ENCODE measurements around the gene HNRNPUL1. TPM values are rescaled to one million over a fixed set of nuclear protein-coding genes. Genes with fewer than 3 reads are reported as not detected.

Gene HNRNPUL1
- polyA plus RNA-seq, 4 donors: 76.3 to 139 (median 99.1) TPM

DNA sequence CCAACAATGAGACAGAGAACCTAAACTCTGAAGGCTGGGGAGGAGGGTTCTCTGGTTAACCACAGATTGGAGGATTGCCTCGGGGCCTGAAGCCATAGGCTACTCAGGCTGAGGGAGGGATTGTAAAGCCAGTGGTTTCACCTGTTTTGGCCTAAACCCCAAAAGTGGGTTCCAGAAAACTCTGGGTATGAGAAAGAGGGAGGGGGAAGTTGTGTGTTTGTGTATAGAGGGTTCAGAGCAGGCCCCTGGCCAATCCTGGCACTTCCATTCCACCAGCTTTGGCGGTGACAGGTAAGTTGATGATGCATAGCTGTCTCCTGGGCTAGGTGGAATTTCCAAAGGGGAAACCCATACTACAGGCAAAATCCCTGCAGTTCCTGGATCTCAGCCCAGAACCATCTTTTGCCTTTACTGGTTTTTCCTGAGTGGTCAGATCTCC lies 32.3 kb downstream of the HNRNPUL1 start:
- Histone ChIP-seq H3K4me1 (ENCODE audit: control insufficient read depth in 3 of 3, insufficient read depth in 2 of 3, low read depth in 1 of 3, low read length in 2 of 3) (peaks cover 0 to 34% (median 12%) of the 10 kb centered on the region in 3 donors), H3K9me3 (ENCODE audit: control insufficient read depth in 2 of 2, insufficient read depth in 1 of 2, low read depth in 1 of 2, low read length in 1 of 2) (no peaks in the 10 kb centered on the region), H3K27me3 (ENCODE audit: control insufficient read depth in 3 of 3, insufficient read depth in 3 of 3, low read length in 3 of 3) (no peaks in the 10 kb centered on the region), H3K4me3 (ENCODE audit: low read depth in 1 of 3, low read length in 3 of 3) (no peak overlapping the region), H3K27ac (ENCODE audit: low read depth in 1 of 3, low read length in 2 of 3) (peak overlapping the region in 2 of 3 donors; percentile 80 to 96), H3K36me3 (ENCODE audit: control insufficient read depth in 3 of 3, insufficient read depth in 2 of 3, low read depth in 1 of 3, low read length in 3 of 3) (peaks cover 11 to 78% (median 55%) of the 10 kb centered on the region in 3 donors)
- DNase-seq: no peak
- WGBS, 3 donors: 72 to 94% (median 75%) methylated on average over 2 of the region's 2 CpGs
- FAIRE-seq: no peak

GRCh38 chr19:41297628-41298347 lies 33.6 kb downstream of the HNRNPUL1 start:
- FAIRE-seq (no peak), DNase-seq (peak in 1 of 2 donors; percentile 44)
- no peak overlapping the region for H3K4me3 ChIP-seq (ENCODE audit: low read depth in 1 of 3, low read length in 3 of 3)
- H3K27me3 ChIP-seq (ENCODE audit: control insufficient read depth in 3 of 3, insufficient read depth in 3 of 3, low read length in 3 of 3): no peaks in the 10 kb centered on the region
- H3K36me3 ChIP-seq (ENCODE audit: control insufficient read depth in 3 of 3, insufficient read depth in 2 of 3, low read depth in 1 of 3, low read length in 3 of 3): peaks cover 15 to 78% (median 48%) of the 10 kb centered on the region in 3 donors
- WGBS, 3 donors: 55 to 64% (median 63%) methylated on average over 7 of the region's 7 CpGs
- H3K9me3 ChIP-seq (ENCODE audit: control insufficient read depth in 2 of 2, insufficient read depth in 1 of 2, low read depth in 1 of 2, low read length in 1 of 2): no peaks in the 10 kb centered on the region
- peak overlapping the region; percentile 68 to 96 (median 80) for H3K27ac ChIP-seq (ENCODE audit: low read depth in 1 of 3, low read length in 2 of 3)
- H3K4me1 ChIP-seq (ENCODE audit: control insufficient read depth in 3 of 3, insufficient read depth in 2 of 3, low read depth in 1 of 3, low read length in 2 of 3): peaks cover 0 to 34% (median 12%) of the 10 kb centered on the region in 3 donors

DNA sequence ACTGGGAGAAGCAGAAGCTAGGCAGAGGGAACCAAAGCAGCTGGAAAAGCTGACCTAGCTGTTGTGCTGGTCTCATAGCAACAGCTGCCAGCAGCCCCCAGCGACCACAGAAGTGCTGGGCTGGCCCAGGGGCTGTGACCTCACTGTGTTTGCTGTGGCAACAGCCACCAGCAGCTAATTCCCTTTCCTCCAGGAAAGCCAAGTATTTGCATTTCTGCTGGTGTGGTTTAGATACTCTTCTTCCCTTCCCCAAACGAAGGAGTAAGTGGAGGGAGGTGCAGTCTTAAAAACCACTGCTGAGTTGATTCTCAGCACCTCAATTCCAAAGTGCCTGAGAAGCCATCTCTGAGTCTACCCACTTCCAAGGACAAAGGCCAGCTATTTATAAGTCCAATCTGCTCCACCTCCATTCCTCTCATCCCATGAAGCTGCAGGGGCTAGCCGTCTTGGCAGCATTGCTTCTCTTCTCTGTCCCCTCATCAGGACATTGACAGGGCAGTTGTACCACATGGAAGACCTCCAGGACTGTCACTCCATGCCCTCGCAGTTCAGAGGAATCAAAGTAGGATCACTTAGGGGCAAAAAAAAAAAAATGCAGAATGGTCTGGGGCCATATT lies 34.3 kb downstream of the HNRNPUL1 start:
- no peak for FAIRE-seq
- Histone ChIP-seq H3K36me3 (ENCODE audit: control insufficient read depth in 3 of 3, insufficient read depth in 2 of 3, low read depth in 1 of 3, low read length in 3 of 3) (peaks cover 13 to 82% (median 46%) of the 10 kb centered on the region in 3 donors), H3K27me3 (ENCODE audit: control insufficient read depth in 3 of 3, insufficient read depth in 3 of 3, low read length in 3 of 3) (no peaks in the 10 kb centered on the region), H3K27ac (ENCODE audit: low read depth in 1 of 3, low read length in 2 of 3) (peak overlapping the region; percentile 68 to 96 (median 80)), H3K4me1 (ENCODE audit: control insufficient read depth in 3 of 3, insufficient read depth in 2 of 3, low read depth in 1 of 3, low read length in 2 of 3) (peaks cover 0 to 34% (median 12%) of the 10 kb centered on the region in 3 donors), H3K9me3 (ENCODE audit: control insufficient read depth in 2 of 2, insufficient read depth in 1 of 2, low read depth in 1 of 2, low read length in 1 of 2) (no peaks in the 10 kb centered on the region), H3K4me3 (ENCODE audit: low read depth in 1 of 3, low read length in 3 of 3) (no peak overlapping the region)
- peak; percentile 30 to 64 for DNase-seq
- 37 to 65% (median 56%) methylated on average over 4 of the region's 4 CpGs for WGBS, 3 donors

DNA sequence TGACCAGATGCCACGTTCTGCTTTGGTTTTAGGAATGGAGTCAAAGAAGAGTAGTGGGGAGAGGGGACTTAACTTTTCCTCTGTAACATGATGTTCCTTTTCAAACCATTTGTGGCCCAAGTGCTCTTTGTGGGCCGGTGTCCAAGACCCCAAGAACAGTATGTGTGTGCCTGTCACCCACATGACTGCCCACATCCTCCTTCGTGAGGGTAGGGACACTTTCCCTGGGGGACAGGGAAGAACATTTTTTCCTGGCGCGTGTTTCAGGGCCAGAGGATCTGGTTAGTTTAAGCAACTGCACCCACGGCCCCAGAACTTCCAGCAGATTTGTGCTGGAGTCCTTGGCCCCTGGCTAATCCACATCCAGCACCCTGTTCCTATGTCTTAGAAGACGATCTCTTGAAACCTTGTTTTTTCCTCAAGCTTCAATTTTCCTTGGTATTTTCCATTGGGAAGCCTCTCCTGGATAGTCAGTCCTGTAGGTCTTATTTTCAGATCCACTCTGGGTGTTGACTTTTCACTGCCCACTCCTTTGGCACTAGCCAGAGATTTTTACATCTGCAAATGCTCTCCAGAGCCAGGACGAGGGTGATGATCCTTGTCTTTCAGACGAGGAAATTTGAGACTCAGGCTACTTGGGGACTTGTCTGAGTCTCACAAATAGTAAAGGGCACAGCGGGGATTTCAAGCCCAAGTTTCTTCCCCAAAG lies 35.0 kb downstream of the HNRNPUL1 start:
- Histone ChIP-seq H3K27ac (ENCODE audit: low read depth in 1 of 3, low read length in 2 of 3) (peak overlapping the region; percentile 68 to 96 (median 80)), H3K9me3 (ENCODE audit: control insufficient read depth in 2 of 2, insufficient read depth in 1 of 2, low read depth in 1 of 2, low read length in 1 of 2) (no peaks in the 10 kb centered on the region), H3K36me3 (ENCODE audit: control insufficient read depth in 3 of 3, insufficient read depth in 2 of 3, low read depth in 1 of 3, low read length in 3 of 3) (peaks cover 10 to 82% (median 43%) of the 10 kb centered on the region in 3 donors), H3K27me3 (ENCODE audit: control insufficient read depth in 3 of 3, insufficient read depth in 3 of 3, low read length in 3 of 3) (no peaks in the 10 kb centered on the region), H3K4me1 (ENCODE audit: control insufficient read depth in 3 of 3, insufficient read depth in 2 of 3, low read depth in 1 of 3, low read length in 2 of 3) (peaks cover 0 to 34% (median 12%) of the 10 kb centered on the region in 3 donors), H3K4me3 (ENCODE audit: low read depth in 1 of 3, low read length in 3 of 3) (no peak overlapping the region)
- WGBS, 3 donors: 59 to 78% (median 72%) methylated on average over 10 of the region's 10 CpGs
- no peak for DNase-seq
- FAIRE-seq: no peak

GRCh38 chr19:41299755-41300089 lies 35.5 kb downstream of the HNRNPUL1 start:
- DNase-seq (no peak), FAIRE-seq (no peak)
- peaks cover 9 to 82% (median 43%) of the 10 kb centered on the region in 3 donors for H3K36me3 ChIP-seq (ENCODE audit: control insufficient read depth in 3 of 3, insufficient read depth in 2 of 3, low read depth in 1 of 3, low read length in 3 of 3)
- WGBS, 3 donors: 33 to 41% (median 39%) methylated on average over 4 of the region's 4 CpGs
- no peak overlapping the region for H3K4me3 ChIP-seq (ENCODE audit: low read depth in 1 of 3, low read length in 3 of 3)
- H3K9me3 ChIP-seq (ENCODE audit: control insufficient read depth in 2 of 2, insufficient read depth in 1 of 2, low read depth in 1 of 2, low read length in 1 of 2): no peaks in the 10 kb centered on the region
- peaks cover 0 to 29% (median 12%) of the 10 kb centered on the region in 3 donors for H3K4me1 ChIP-seq (ENCODE audit: control insufficient read depth in 3 of 3, insufficient read depth in 2 of 3, low read depth in 1 of 3, low read length in 2 of 3)
- H3K27ac ChIP-seq (ENCODE audit: low read depth in 1 of 3, low read length in 2 of 3): peak overlapping the region in 1 of 3 donors; percentile 96
- no peaks in the 10 kb centered on the region for H3K27me3 ChIP-seq (ENCODE audit: control insufficient read depth in 3 of 3, insufficient read depth in 3 of 3, low read length in 3 of 3)

DNA sequence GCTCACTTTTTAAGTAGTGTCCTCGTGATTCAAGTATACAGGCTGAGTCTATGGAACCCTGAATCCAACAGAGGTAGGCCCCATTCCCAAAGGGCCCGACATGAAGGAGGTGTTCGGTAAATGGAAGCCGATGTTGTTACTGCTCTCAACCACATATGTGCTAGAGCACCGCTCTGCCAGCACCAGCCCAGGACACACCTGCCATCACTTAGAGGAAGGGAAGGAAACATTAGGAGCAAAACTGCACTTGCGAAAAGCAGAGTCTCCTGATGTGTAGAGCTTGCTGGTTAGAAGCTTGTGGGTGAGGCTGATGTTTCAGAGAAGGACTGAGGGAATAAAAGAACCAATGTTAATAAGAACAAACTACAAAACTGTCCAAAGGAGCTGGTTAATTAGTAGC lies 36.4 kb downstream of the HNRNPUL1 start:
- DNase-seq (no peak), FAIRE-seq (no peak)
- Histone ChIP-seq H3K36me3 (ENCODE audit: control insufficient read depth in 3 of 3, insufficient read depth in 2 of 3, low read depth in 1 of 3, low read length in 3 of 3) (peaks cover 15 to 86% (median 43%) of the 10 kb centered on the region in 3 donors), H3K9me3 (ENCODE audit: control insufficient read depth in 2 of 2, insufficient read depth in 1 of 2, low read depth in 1 of 2, low read length in 1 of 2) (no peaks in the 10 kb centered on the region), H3K27me3 (ENCODE audit: control insufficient read depth in 3 of 3, insufficient read depth in 3 of 3, low read length in 3 of 3) (no peaks in the 10 kb centered on the region), H3K4me3 (ENCODE audit: low read depth in 1 of 3, low read length in 3 of 3) (no peak overlapping the region), H3K27ac (ENCODE audit: low read depth in 1 of 3, low read length in 2 of 3) (peak overlapping the region in 1 of 3 donors; percentile 14), H3K4me1 (ENCODE audit: control insufficient read depth in 3 of 3, insufficient read depth in 2 of 3, low read depth in 1 of 3, low read length in 2 of 3) (peaks cover 0 to 22% (median 12%) of the 10 kb centered on the region in 3 donors)
- WGBS, 3 donors: 81 to 95% (median 86%) methylated on average over 6 of the region's 6 CpGs

DNA sequence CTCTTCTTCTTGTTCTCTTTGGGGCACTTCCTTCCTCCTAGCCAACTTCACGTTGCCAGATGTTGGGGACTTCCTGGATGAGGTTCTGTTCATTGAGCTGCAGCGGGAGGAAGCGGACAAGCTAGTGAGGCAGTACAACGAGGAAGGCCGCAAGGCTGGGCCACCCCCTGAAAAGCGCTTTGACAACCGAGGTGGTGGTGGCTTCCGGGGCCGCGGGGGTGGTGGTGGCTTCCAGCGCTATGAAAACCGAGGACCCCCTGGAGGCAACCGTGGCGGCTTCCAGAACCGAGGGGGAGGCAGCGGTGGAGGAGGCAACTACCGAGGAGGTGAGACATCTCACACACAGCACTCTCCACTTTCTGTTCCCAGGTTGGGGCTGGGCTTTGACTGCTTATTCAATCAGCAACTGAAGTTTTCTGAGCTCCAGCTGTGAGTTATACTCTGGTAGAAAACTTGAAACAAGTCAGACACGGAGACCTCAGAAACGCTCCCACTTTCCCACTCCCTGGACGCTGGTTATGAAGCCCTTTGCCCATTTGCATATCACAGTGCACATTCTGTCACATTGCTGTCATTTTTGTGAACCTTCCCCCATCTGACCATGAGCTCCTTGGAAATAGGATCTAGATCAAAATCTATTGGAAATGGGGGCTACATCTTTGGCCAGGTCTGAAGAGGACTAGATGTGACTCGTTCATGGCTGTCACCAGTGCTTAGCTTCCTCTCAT lies 38.6 kb downstream of the HNRNPUL1 start:
- peaks cover 19 to 82% (median 39%) of the 10 kb centered on the region in 3 donors for H3K36me3 ChIP-seq (ENCODE audit: control insufficient read depth in 3 of 3, insufficient read depth in 2 of 3, low read depth in 1 of 3, low read length in 3 of 3)
- DNase-seq (peak in 1 of 2 donors; percentile 46), FAIRE-seq (no peak)
- H3K4me3 ChIP-seq (ENCODE audit: low read depth in 1 of 3, low read length in 3 of 3): no peak overlapping the region
- H3K4me1 ChIP-seq (ENCODE audit: control insufficient read depth in 3 of 3, insufficient read depth in 2 of 3, low read depth in 1 of 3, low read length in 2 of 3): peaks cover 0 to 14% (median 10%) of the 10 kb centered on the region in 3 donors
- H3K27ac ChIP-seq (ENCODE audit: low read depth in 1 of 3, low read length in 2 of 3): peak overlapping the region in 2 of 3 donors; percentile 45 to 59
- 65 to 78% (median 71%) methylated on average over 21 of the region's 21 CpGs for WGBS, 3 donors
- no peaks in the 10 kb centered on the region for H3K9me3 ChIP-seq (ENCODE audit: control insufficient read depth in 2 of 2, insufficient read depth in 1 of 2, low read depth in 1 of 2, low read length in 1 of 2)
- H3K27me3 ChIP-seq (ENCODE audit: control insufficient read depth in 3 of 3, insufficient read depth in 3 of 3, low read length in 3 of 3): no peaks in the 10 kb centered on the region

- H3K27me3 ChIP-seq (ENCODE audit: control insufficient read depth in 3 of 3, insufficient read depth in 3 of 3, low read length in 3 of 3): no peaks in the 10 kb centered on the region
- no peaks in the 10 kb centered on the region for H3K9me3 ChIP-seq (ENCODE audit: control insufficient read depth in 2 of 2, insufficient read depth in 1 of 2, low read depth in 1 of 2, low read length in 1 of 2)
- DNase-seq: no peak
- FAIRE-seq: no peak
- peaks cover 19 to 78% (median 36%) of the 10 kb centered on the region in 3 donors for H3K36me3 ChIP-seq (ENCODE audit: control insufficient read depth in 3 of 3, insufficient read depth in 2 of 3, low read depth in 1 of 3, low read length in 3 of 3)
- WGBS, 3 donors: 88 to 90% (median 90%) methylated on average over 14 of the region's 14 CpGs
- H3K4me1 ChIP-seq (ENCODE audit: control insufficient read depth in 3 of 3, insufficient read depth in 2 of 3, low read depth in 1 of 3, low read length in 2 of 3): peaks cover 0 to 13% (median 11%) of the 10 kb centered on the region in 3 donors
- H3K4me3 ChIP-seq (ENCODE audit: low read depth in 1 of 3, low read length in 3 of 3): no peak overlapping the region
- H3K27ac ChIP-seq (ENCODE audit: low read depth in 1 of 3, low read length in 2 of 3): peak overlapping the region in 1 of 3 donors; percentile 6
Observed at GRCh38 chr19:41303954-41304353, 39.8 kb downstream of the HNRNPUL1 start.
